Spinal cord (tissue), 10 donors: Measurements from ENCODE around the gene POLR1C. TPM values are rescaled to one million over a fixed set of nuclear protein-coding genes. Genes with fewer than 3 reads are reported as not detected.
A peak's percentile ranks its signal among the peaks of the same experiment; 100 is the strongest.
"Not testable (repeated sequence)": the region's sequence is repeated elsewhere in the genome, so short reads cannot be mapped to it uniquely, and the experiment has no call there.

ENCODE experiments used
- DNase-seq, 6 donors: peaks; one replicate each; pipeline versions ENCODE4 v3.0.0 to v3.0.0-alpha.2; 2013 to 2015; ENCODE audit warnings: low spot score in 6 of 6, low read depth in 4 of 6
- H3K27ac ChIP-seq: one replicate; pipeline ENCODE4 v1.5.1; 2013; ENCODE audit warnings: low read depth, low read length, control low read depth
- H3K27me3 ChIP-seq: one replicate; pipeline ENCODE4 v1.6.1; 2013; ENCODE audit warnings: low read length; ENCODE audit not compliant: control insufficient read depth, insufficient read depth
- H3K36me3 ChIP-seq: one replicate; pipeline ENCODE4 v1.6.1; 2013; ENCODE audit warnings: low read length; ENCODE audit not compliant: control insufficient read depth, insufficient read depth
- H3K4me1 ChIP-seq: one replicate; pipeline ENCODE4 v1.6.1; 2013; ENCODE audit warnings: low read length; ENCODE audit not compliant: control insufficient read depth, insufficient read depth
- H3K4me3 ChIP-seq: one replicate; pipeline ENCODE4 v1.5.1; 2013; ENCODE audit warnings: low read depth, low read length, control low read depth
- H3K9me3 ChIP-seq: one replicate; pipeline ENCODE4 v1.6.1; 2013; ENCODE audit warnings: low read length; ENCODE audit not compliant: control insufficient read depth, insufficient read depth
- WGBS: methylation state at CpG from one replicate; pipeline ENCODE4 v1.1.5; 2013; ENCODE audit warnings: missing lambda C conversion rate; ENCODE audit not compliant: insufficient coverage; 5-methylcytosine and 5-hydroxymethylcytosine counted together
- polyA plus RNA-seq, 2 donors: library from polyadenylated mRNA; unstranded; fragments of 120-200 nt; gene quantifications; one replicate each; pipeline ENCODE4 v1.2.1, GENCODE V29; 2013; ENCODE audit not compliant: insufficient read length in 2 of 2
- total RNA-seq, 2 donors: library from RNA; depleted of rRNA in 1 of 2; stranded (reverse); fragments of 120-200 nt in 1 of 2; fragments of >200 nt in 1 of 2; gene quantifications; one replicate each; pipeline versions ENCODE4 v1.2.3 to v1.2.4, GENCODE V29; 2013 to 2014
- donor health status: healthy.

The POLR1C gene
- total and polyA plus RNA-seq, 4 donors: 22.6 to 34.4 (median 30.3) TPM

GRCh38 chr6:43517505-43518357, 842 bp downstream of the POLR1C start:
- H3K27ac ChIP-seq: no peak overlapping the region
- peaks cover 55% of the 10 kb centered on the region for H3K36me3 ChIP-seq
- no peaks in the 10 kb centered on the region for H3K27me3 ChIP-seq
- WGBS: 7% methylated on average over 9 of the region's 10 CpGs
- peak overlapping the region; percentile 98 for H3K4me3 ChIP-seq
- H3K4me1 ChIP-seq: peaks cover 15% of the 10 kb centered on the region
- DNase-seq: no peak
- no peaks in the 10 kb centered on the region for H3K9me3 ChIP-seq

- Histone ChIP-seq H3K36me3 (peaks cover 55% of the 10 kb centered on the region), H3K27me3 (no peaks in the 10 kb centered on the region), H3K27ac (no peak overlapping the region), H3K4me1 (peaks cover 13% of the 10 kb centered on the region), H3K4me3 (no peak overlapping the region), H3K9me3 (no peaks in the 10 kb centered on the region)
- WGBS: 95% methylated on average over 8 of the region's 8 CpGs
- DNase-seq: no peak
These were observed 3.2 kb downstream of the POLR1C start for GRCh38 chr6:43520097-43520496.

GRCh38 chr6:43521836-43522235, 4.9 kb downstream of the POLR1C start:
- Histone ChIP-seq H3K27me3 (no peaks in the 10 kb centered on the region), H3K36me3 (peaks cover 60% of the 10 kb centered on the region)
- no CpG with 5 or more reads among the region's 2 CpGs for WGBS

DNA sequence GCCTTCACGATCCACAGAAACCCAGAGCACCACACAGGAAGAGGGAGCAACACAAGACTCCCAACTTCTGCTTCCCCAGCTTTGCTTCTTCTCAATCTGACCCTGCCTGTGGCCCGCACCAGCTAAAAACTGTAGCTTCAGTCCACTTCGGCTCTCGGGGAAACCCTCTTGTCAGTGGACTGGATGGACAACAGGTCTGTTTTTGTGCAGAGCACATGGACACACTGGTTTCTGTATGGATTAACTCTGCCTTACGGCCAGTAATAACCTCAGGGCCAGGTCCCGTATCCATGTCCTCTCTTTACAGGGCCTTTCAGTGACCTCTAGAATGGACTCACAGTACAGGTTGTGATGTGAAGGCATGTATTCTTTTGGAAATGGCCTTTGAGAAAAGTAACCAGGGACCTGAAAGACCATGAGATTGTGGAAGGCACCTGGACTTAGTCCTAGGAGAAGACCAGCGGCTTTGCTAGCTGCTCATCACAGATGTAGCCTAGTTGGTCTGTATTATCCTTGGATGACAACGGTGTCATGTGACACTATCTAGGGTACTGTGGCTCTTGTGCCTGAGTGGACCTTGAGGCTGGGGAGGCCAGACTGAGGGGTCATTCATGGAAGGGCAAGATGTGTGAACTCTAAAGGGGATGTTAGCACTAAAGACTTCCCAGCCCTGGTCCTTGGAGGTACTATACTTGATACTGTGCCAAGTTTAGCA, 5.8 kb downstream of the POLR1C start:
- WGBS: 92% methylated on average over 8 of the region's 8 CpGs

More at GRCh38 chr6:43521836-43522235, 4.9 kb downstream of the POLR1C start:
- Histone ChIP-seq H3K4me3 (no peak overlapping the region), H3K27ac (no peak overlapping the region), H3K9me3 (no peaks in the 10 kb centered on the region), H3K4me1 (peaks cover 4% of the 10 kb centered on the region)
- DNase-seq: no peak

GRCh38 chr6:43523284-43523683, 6.4 kb downstream of the POLR1C start:
- H3K27ac ChIP-seq: no peak overlapping the region
- DNase-seq: no peak
- peaks cover 4% of the 10 kb centered on the region for H3K4me1 ChIP-seq
- H3K36me3 ChIP-seq: peaks cover 70% of the 10 kb centered on the region
- 89% methylated on average over 3 of the region's 3 CpGs for WGBS
- H3K4me3 ChIP-seq: no peak overlapping the region
- H3K27me3 ChIP-seq: no peaks in the 10 kb centered on the region
- H3K9me3 ChIP-seq: no peaks in the 10 kb centered on the region

More for the DNA sequence above, 5.8 kb downstream of the POLR1C start:
- no peak for DNase-seq
- Histone ChIP-seq H3K4me3 (no peak overlapping the region), H3K27me3 (no peaks in the 10 kb centered on the region), H3K9me3 (no peaks in the 10 kb centered on the region), H3K4me1 (peaks cover 4% of the 10 kb centered on the region), H3K36me3 (peaks cover 66% of the 10 kb centered on the region), H3K27ac (no peak overlapping the region)

DNA sequence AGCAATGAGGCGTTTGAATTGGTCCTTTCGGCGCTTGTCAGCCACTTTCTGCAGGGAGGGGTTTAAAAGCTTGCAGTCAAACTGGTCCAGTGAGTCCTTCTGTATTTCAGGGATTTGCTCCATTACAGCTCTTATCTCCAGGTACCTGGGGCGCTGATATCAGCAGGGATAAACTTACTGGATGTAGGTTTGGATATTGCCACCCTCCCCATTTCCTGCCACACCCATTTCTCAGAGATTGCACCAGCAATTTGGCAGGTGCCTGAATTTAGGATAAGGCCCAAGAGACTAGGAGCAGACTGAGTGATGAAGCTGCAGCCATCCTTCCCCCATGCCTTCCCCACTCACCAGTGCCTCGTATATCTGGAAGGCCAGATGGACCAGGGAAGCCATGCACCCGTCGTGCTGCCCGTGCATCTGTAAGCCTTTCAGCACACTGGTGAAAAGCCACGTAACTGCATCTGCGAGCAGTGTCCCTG, 7.6 kb downstream of the POLR1C start:
- 79% methylated on average over 7 of the region's 10 CpGs for WGBS
- no peak for DNase-seq

DNA sequence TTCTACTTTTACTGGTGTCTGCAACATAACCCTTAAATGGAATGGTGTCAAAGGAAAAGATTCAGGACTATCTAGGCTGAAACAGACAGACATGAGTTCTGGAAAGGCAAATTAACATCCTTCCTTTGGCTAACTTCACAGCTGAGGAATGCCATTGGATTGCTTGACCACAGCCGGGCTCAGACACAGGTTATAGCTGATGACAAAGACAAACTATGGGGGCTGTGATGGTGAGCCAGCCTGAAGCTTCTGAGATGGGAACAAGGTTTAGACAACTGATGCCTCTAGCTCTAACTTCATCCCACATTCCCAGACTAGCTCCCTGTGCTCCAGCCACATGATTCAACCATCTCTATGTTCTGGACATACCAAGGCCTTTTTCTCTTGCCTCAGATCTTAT, 15.3 kb downstream of the POLR1C start:
- WGBS: no CpG with 5 or more reads among the region's 1 CpG
- Histone ChIP-seq H3K27me3 (no peaks in the 10 kb centered on the region), H3K27ac (no peak overlapping the region), H3K4me1 (no peaks in the 10 kb centered on the region), H3K9me3 (no peaks in the 10 kb centered on the region), H3K4me3 (no peak overlapping the region), H3K36me3 (peaks cover 54% of the 10 kb centered on the region)
- DNase-seq: no peak

More for the DNA sequence above, 7.6 kb downstream of the POLR1C start:
- H3K4me1 ChIP-seq: no peaks in the 10 kb centered on the region
- no peak overlapping the region for H3K4me3 ChIP-seq
- no peaks in the 10 kb centered on the region for H3K9me3 ChIP-seq
- peaks cover 79% of the 10 kb centered on the region for H3K36me3 ChIP-seq
- H3K27ac ChIP-seq: no peak overlapping the region
- H3K27me3 ChIP-seq: no peaks in the 10 kb centered on the region

DNA sequence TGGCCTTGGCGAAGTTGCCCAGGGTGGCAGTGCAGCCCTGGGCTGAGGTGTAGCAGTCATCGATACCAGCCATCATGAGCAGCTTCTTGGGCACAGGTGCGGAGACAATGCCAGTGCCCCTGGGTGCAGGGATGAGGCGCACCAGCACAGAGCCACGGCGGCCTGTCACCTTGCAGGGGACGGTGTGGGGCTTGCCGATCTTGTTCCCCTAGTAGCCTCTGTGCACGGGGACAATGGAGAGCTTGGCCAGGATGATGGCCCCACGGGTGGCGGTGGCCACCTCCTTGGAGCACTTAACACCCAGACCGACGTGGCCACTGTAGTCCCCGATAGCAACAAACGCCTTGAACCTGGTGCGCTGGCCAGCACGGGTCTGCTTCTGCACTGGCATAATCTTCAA, 22.1 kb downstream of the POLR1C start:
- H3K36me3 ChIP-seq: peaks cover 59% of the 10 kb centered on the region
- 98% methylated on average over 8 of the region's 17 CpGs for WGBS
- not testable (repeated sequence) for H3K9me3 ChIP-seq

DNA sequence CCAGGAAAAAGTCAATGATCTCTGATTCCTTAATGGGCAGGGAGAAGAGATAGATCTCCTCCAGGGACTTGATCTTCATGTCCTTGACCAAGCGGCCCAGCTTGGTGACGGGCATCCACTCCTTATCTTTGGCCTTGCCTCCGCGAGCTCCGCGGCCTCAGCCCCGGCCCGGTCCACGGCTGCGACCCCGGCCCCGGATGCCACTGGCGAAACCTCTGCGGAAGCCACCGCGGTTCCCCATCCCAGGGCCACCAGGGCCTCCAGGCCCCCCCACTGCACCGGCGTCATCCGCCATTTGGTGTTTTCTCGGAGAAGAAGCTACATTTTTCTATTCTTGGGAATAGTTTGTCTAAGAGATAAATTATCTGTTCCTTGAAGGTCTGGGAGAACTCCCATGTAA, 22.5 kb downstream of the POLR1C start:
- H3K4me1 ChIP-seq, H3K4me3 ChIP-seq, DNase-seq, H3K9me3 ChIP-seq, H3K27ac ChIP-seq, H3K27me3 ChIP-seq: not testable (repeated sequence)
- whole genome bisulfite sequencing: 95% methylated on average over 16 of the region's 20 CpGs
- peaks cover 61% of the 10 kb centered on the region for H3K36me3 ChIP-seq

More for the DNA sequence above, 22.1 kb downstream of the POLR1C start:
- not testable (repeated sequence) for H3K27ac ChIP-seq, DNase-seq, H3K4me3 ChIP-seq, H3K4me1 ChIP-seq, H3K27me3 ChIP-seq
